GM23338 (cell line): ENCODE data around the gene SURF4.
"Not testable (repeated sequence)": the region's sequence is repeated elsewhere in the genome, so short reads cannot be mapped to it uniquely, and the experiment has no call there.

Source experiments
- CREB1 ChIP-seq: fragments of 250-450 bp; sonication (Bioruptor Pico); IDR thresholded peaks from 2 replicates; pipeline ENCODE4 v1.5.0; 2020; ENCODE audit warnings: low read depth, mild to moderate bottlenecking, moderate library complexity
- EZH2 ChIP-seq: fragments of 200-600 bp; sonication (generic); IDR thresholded peaks from one replicate; pipeline ENCODE4 v1.8.0; 2017; ENCODE audit warnings: antibody characterized with exemption, mild to moderate bottlenecking, low read depth; ENCODE audit not compliant: unreplicated experiment
- EZH2phosphoT487 ChIP-seq: fragments of 200-600 bp; sonication (generic); IDR thresholded peaks from one replicate; pipeline ENCODE4 v1.8.1; 2018; ENCODE audit warnings: antibody characterized with exemption; ENCODE audit not compliant: unreplicated experiment
- POLR2AphosphoS5 ChIP-seq: IDR thresholded peaks from 2 replicates; pipeline ENCODE4 v1.6.1; 2016; ENCODE audit warnings: antibody characterized with exemption, low read depth
- STAT1 ChIP-seq: IDR thresholded peaks from one replicate; pipeline ENCODE4 v1.6.1; 2016; ENCODE audit warnings: antibody characterized with exemption; ENCODE audit not compliant: unreplicated experiment
- ZNF331 ChIP-seq: fragments of 250-450 bp; sonication (Bioruptor Pico); IDR thresholded peaks from 2 replicates; pipeline ENCODE4 v1.5.0; 2020; ENCODE audit warnings: low read depth, mild to moderate bottlenecking, moderate library complexity
- TF ChIP-seq, protein P1 (sequence below), 2 experiments: fragments of 200-600 bp in 1 of 2; sonication (generic) in 1 of 2; conservative IDR thresholded peaks; 2 replicates each; pipeline versions ENCODE4 v1.5.1 to v1.6.1; 2016 to 2017; ENCODE audit warnings: antibody characterized with exemption in 2 of 2, low read depth in 2 of 2, mild to moderate bottlenecking in 2 of 2, moderate library complexity in 1 of 2
- TF ChIP-seq, protein P2 (sequence below): IDR thresholded peaks from one replicate; pipeline ENCODE4 v1.6.1; 2018; ENCODE audit warnings: antibody characterized with exemption; ENCODE audit not compliant: unreplicated experiment

DNA sequence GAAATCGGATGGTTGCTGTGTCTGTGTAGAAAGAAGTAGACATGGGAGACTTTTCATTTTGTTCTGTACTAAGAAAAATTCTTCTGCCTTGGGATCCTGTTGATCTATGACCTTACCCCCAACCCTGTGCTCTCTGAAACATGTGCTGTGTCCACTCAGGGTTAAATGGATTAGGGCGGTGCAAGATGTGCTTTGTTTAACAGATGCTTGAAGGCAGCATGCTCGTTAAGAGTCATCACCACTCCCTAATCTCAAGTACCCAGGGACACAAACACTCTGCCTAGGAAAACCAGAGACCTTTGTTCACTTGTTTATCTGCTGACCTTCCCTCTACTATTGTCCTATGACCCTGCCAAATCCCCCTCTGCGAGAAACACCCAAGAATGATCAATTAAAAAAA, 15.6 kb upstream of the SURF4 start:
- TF ChIP-seq, protein P1, sequence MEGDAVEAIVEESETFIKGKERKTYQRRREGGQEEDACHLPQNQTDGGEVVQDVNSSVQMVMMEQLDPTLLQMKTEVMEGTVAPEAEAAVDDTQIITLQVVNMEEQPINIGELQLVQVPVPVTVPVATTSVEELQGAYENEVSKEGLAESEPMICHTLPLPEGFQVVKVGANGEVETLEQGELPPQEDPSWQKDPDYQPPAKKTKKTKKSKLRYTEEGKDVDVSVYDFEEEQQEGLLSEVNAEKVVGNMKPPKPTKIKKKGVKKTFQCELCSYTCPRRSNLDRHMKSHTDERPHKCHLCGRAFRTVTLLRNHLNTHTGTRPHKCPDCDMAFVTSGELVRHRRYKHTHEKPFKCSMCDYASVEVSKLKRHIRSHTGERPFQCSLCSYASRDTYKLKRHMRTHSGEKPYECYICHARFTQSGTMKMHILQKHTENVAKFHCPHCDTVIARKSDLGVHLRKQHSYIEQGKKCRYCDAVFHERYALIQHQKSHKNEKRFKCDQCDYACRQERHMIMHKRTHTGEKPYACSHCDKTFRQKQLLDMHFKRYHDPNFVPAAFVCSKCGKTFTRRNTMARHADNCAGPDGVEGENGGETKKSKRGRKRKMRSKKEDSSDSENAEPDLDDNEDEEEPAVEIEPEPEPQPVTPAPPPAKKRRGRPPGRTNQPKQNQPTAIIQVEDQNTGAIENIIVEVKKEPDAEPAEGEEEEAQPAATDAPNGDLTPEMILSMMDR (conservative IDR thresholded peaks at IDR 0.05; ENCODE audit: low read depth in 2 of 2), result not testable (repeated sequence)
- not testable (repeated sequence) for TF ChIP-seq POLR2AphosphoS5; EZH2; CREB1; STAT1; EZH2phosphoT487; ZNF331 (CRISPR knock-in tag)
- TF ChIP-seq, protein P2, sequence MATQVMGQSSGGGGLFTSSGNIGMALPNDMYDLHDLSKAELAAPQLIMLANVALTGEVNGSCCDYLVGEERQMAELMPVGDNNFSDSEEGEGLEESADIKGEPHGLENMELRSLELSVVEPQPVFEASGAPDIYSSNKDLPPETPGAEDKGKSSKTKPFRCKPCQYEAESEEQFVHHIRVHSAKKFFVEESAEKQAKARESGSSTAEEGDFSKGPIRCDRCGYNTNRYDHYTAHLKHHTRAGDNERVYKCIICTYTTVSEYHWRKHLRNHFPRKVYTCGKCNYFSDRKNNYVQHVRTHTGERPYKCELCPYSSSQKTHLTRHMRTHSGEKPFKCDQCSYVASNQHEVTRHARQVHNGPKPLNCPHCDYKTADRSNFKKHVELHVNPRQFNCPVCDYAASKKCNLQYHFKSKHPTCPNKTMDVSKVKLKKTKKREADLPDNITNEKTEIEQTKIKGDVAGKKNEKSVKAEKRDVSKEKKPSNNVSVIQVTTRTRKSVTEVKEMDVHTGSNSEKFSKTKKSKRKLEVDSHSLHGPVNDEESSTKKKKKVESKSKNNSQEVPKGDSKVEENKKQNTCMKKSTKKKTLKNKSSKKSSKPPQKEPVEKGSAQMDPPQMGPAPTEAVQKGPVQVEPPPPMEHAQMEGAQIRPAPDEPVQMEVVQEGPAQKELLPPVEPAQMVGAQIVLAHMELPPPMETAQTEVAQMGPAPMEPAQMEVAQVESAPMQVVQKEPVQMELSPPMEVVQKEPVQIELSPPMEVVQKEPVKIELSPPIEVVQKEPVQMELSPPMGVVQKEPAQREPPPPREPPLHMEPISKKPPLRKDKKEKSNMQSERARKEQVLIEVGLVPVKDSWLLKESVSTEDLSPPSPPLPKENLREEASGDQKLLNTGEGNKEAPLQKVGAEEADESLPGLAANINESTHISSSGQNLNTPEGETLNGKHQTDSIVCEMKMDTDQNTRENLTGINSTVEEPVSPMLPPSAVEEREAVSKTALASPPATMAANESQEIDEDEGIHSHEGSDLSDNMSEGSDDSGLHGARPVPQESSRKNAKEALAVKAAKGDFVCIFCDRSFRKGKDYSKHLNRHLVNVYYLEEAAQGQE, result not testable (repeated sequence)
